Astrocyte of the spinal cord (primary cell): ENCODE data around the gene YWHAH.

Experiments used
- DNase-seq: peaks from one replicate; pipeline ENCODE4 v3.0.0; 2011; ENCODE audit warnings: low read depth, low spot score
- H3K4me3 ChIP-seq: 2 replicates; pipeline ENCODE4 v1.5.1; 2011; ENCODE audit warnings: low read depth, mild to moderate bottlenecking, low read length, moderate library complexity
- in situ Hi-C: cut with HindIII; loops from 2 replicates; pipeline ENCODE4 v1.10.0; 2017; ENCODE audit warnings: low sequenced_read_pairs
- TF ChIP-seq, protein P1 (sequence below): IDR thresholded peaks from 2 replicates; pipeline ENCODE4 v1.5.1; 2012; ENCODE audit warnings: low read depth, mild to moderate bottlenecking, low read length, inconsistent platforms

Gene YWHAH

GRCh38 chr22:31927562-31927961 is 16.8 kb upstream of the YWHAH start:
- in situ Hi-C loops = no loop called here
- TF ChIP-seq, protein P1, sequence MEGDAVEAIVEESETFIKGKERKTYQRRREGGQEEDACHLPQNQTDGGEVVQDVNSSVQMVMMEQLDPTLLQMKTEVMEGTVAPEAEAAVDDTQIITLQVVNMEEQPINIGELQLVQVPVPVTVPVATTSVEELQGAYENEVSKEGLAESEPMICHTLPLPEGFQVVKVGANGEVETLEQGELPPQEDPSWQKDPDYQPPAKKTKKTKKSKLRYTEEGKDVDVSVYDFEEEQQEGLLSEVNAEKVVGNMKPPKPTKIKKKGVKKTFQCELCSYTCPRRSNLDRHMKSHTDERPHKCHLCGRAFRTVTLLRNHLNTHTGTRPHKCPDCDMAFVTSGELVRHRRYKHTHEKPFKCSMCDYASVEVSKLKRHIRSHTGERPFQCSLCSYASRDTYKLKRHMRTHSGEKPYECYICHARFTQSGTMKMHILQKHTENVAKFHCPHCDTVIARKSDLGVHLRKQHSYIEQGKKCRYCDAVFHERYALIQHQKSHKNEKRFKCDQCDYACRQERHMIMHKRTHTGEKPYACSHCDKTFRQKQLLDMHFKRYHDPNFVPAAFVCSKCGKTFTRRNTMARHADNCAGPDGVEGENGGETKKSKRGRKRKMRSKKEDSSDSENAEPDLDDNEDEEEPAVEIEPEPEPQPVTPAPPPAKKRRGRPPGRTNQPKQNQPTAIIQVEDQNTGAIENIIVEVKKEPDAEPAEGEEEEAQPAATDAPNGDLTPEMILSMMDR = no peak
- DNase-seq = no peak

DNA sequence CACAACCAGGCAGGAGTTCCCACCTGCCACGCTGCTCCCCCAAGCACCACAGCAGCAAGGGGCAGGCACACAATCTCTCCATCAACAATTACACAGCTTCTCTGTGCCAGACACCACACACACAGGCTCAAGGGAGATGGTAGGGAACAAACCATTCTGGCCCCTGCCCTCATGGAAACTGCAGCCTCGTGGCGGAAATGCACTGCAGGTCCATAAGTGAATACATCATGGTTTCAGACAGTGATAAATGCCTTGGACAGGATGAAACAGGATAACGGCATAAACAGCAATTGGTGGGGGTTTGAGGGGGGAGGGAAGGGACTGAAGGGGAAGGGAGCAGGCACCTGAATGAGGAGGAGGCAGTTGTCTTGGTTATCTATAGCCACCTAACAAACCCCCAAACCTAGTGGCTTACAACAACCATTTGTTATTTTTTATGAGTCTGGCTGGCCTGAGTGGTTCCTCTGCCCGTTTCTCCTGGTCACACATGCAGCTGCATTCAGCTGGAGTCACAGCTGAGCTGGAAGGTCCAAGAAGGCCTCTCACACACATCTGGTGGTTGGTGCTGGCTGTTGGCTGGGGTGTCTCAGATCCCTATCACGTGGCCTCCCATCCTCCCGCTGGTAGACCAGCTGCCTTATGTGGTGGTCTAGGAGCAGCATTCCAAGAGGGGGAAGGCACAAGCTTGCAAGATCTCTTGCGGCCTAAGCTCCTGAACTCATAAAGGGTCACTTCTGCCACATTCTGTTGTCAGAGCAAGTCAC is 15.0 kb upstream of the YWHAH start:
- in situ Hi-C loops = no loop called here
- H3K4me3 ChIP-seq = no peak overlapping the region
- DNase-seq = no peak
- TF ChIP-seq, protein P1 = no peak

More at GRCh38 chr22:31927562-31927961, 16.8 kb upstream of the YWHAH start:
- H3K4me3 ChIP-seq = no peak overlapping the region

DNA sequence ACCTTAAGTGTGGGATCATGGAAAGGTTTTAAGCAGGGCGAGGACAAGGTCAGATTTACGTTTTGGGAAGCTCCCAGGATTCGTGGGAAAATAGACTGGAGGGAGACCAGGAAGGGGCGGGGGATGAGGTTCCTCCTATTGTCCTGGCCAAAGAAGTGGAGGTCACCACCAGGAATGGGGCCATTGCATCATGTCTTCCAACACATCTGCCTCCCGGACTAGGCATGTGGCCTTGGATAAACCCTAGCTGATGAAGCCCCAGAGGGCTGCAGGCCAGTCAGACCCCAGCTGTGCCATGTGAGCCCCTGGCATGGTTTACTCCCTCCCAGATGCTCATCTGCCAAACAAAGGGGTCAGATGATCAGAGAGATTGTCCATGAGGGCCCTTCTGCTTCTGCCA is 11.5 kb upstream of the YWHAH start:
- TF ChIP-seq, protein P1 = no peak
- in situ Hi-C loops = no loop called here
- H3K4me3 ChIP-seq = no peak overlapping the region
- DNase-seq = no peak

- in situ Hi-C loops = no loop called here
- no peak for DNase-seq
- TF ChIP-seq, protein P1 = no peak
- no peak overlapping the region for H3K4me3 ChIP-seq
These were observed 10.9 kb upstream of the YWHAH start for GRCh38 chr22:31933406-31933805.

DNA sequence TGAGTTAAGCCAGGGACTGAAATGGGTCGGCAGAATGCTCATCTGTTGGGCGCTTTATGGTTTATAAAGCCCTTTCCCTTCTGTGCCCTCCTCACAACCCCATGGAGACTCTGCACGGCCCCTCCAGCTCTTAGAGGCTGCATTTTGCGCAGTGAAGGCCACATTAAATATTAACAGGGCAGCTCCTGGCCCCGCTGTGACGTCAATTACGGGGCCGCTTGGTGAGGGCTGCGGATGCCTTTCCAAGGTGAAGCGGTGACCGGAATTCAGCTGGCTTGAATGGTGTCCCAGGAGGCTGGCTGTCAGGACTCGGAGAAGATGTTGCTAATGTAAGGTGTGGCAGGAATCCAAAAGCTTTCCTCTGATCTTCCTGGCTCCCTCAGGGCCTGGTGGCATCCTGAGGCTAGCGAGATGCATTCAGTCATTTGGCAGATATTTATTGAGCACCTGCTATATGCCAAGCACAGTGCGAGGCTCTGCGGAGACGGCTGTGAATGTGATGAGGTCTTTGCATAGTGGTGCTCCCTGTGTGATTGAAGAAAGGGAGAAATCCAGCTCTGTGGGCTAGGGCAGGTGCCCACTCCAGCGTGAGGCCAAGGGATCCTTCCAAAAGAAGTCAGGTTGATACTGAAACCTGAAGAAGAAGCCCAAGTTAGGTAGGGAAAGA is 10.4 kb upstream of the YWHAH start:
- in situ Hi-C loops = no loop called here
- H3K4me3 ChIP-seq = no peak overlapping the region
- TF ChIP-seq, protein P1 = no peak
- no peak for DNase-seq

GRCh38 chr22:31935961-31936635 is 8.2 kb upstream of the YWHAH start:
- in situ Hi-C loops = no loop called here
- no peak overlapping the region for H3K4me3 ChIP-seq
- no peak for DNase-seq
- TF ChIP-seq, protein P1 = no peak
